HepG2 (cell line): ENCODE measurements around the gene RPS27L. TPM values are rescaled to one million over a fixed set of nuclear protein-coding genes. Genes with fewer than 3 reads are reported as not detected.

Source experiments
- ATF7 ChIP-seq, 2 experiments: fragments of 450-650 bp in 1 of 2; sonication (generic) in 1 of 2; formaldehyde crosslinking in 1 of 2; IDR thresholded peaks; 2 replicates each; pipeline versions ENCODE4 v1.4.0 to v1.6.1; 2016 to 2020; ENCODE audit warnings: antibody characterized with exemption in 1 of 2, mild to moderate bottlenecking in 1 of 2, missing genetic modification reagents in 1 of 2
- GMEB2 ChIP-seq: IDR thresholded peaks from 2 replicates; pipeline ENCODE4 v1.6.1; 2016; ENCODE audit warnings: missing biosample characterization, missing genetic modification reagents, low read depth
- HMGA1 ChIP-seq: sonication (generic); formaldehyde crosslinking; conservative IDR thresholded peaks from 2 replicates; pipeline ENCODE4 v1.4.0; 2020; ENCODE audit warnings: missing genetic modification reagents
- HMGXB3 ChIP-seq: sonication (generic); formaldehyde crosslinking; IDR thresholded peaks from 2 replicates; pipeline ENCODE4 v1.4.0; 2020; ENCODE audit warnings: missing genetic modification reagents, borderline replicate concordance
- NFYB ChIP-seq: sonication (generic); formaldehyde crosslinking; IDR thresholded peaks from 2 replicates; pipeline ENCODE4 v1.4.0; 2020; ENCODE audit warnings: missing genetic modification reagents
- NR2F2 ChIP-seq: IDR thresholded peaks from 2 replicates; pipeline ENCODE4 v1.6.1; 2012; ENCODE audit warnings: low read depth, inconsistent platforms, borderline replicate concordance
- POGK ChIP-seq: sonication (generic); formaldehyde crosslinking; conservative IDR thresholded peaks from 2 replicates; pipeline ENCODE4 v1.8.0; 2022; ENCODE audit warnings: mild to moderate bottlenecking, moderate library complexity, missing genetic modification reagents
- POLR2AphosphoS5 ChIP-seq: IDR thresholded peaks from 2 replicates; pipeline ENCODE4 v1.6.1; 2012; ENCODE audit warnings: low read depth, low read length
- SALL1 ChIP-seq: sonication (generic); formaldehyde crosslinking; IDR thresholded peaks from 2 replicates; pipeline ENCODE4 v1.8.0; 2022; ENCODE audit warnings: mild to moderate bottlenecking, missing genetic modification reagents
- SALL2 ChIP-seq: sonication (generic); formaldehyde crosslinking; IDR thresholded peaks from 2 replicates; pipeline ENCODE4 v1.8.1; 2023; ENCODE audit warnings: mild to moderate bottlenecking, missing genetic modification reagents, inconsistent platforms
- SRF ChIP-seq: IDR thresholded peaks from 2 replicates; pipeline ENCODE4 v1.6.1; 2011; ENCODE audit warnings: mild to moderate bottlenecking, low read depth, low read length, moderate library complexity
- TAF15 ChIP-seq: fragments of 200-400 bp; formaldehyde crosslinking; IDR thresholded peaks from one replicate; pipeline ENCODE4 v1.6.1; 2018; ENCODE audit warnings: mild to moderate bottlenecking, low read depth, low read length; ENCODE audit not compliant: poor library complexity, severe bottlenecking
- TARDBP ChIP-seq: sonication (generic); formaldehyde crosslinking; IDR thresholded peaks from 2 replicates; pipeline ENCODE4 v1.8.0; 2022; ENCODE audit warnings: mild to moderate bottlenecking, missing genetic modification reagents
- YEATS2 ChIP-seq: sonication (generic); formaldehyde crosslinking; IDR thresholded peaks from 2 replicates; pipeline ENCODE4 v1.4.0; 2020; ENCODE audit warnings: missing genetic modification reagents, borderline replicate concordance
- ZNF574 ChIP-seq: sonication (generic); formaldehyde crosslinking; IDR thresholded peaks from 2 replicates; pipeline ENCODE4 v1.4.0; 2020; ENCODE audit warnings: missing genetic modification reagents
- polyA plus RNA-seq, 8 experiments: library from polyadenylated mRNA; depleted of rRNA in 3 of 8; stranded (reverse) in 7 of 8; unstranded in 1 of 8; fragments of >200 nt; fragmentation: Illumina TruSeq in 4 of 8; extraction: Trizol in 4 of 8; gene quantifications; 2 replicates each; pipeline versions ENCODE4 v1.2.1 to v1.2.3, GENCODE V29; 2011 to 2016; ENCODE audit warnings: low read depth in 4 of 8, missing spikeins in 1 of 8, mixed read lengths in 1 of 8; ENCODE audit not compliant: insufficient read depth in 1 of 8
- total RNA-seq, 5 experiments: library from RNA; depleted of rRNA; stranded (reverse); fragments of >200 nt; fragmentation: Illumina TruSeq; extraction: Trizol; gene quantifications; 2 replicates each; pipeline ENCODE4 v1.2.3, GENCODE V29; 2016; ENCODE audit warnings: low read depth in 1 of 5

Gene RPS27L
- total and polyA plus RNA-seq, 2 of the 13 experiments (the other 11 are each of a cell fraction or from before 2014, with no cell fraction given) = 231 to 433 TPM

- peak; percentile 48; the same call in 1 of the 2 replicates for TF ChIP-seq SRF
- no peak for TF ChIP-seq TAF15
- TF ChIP-seq HMGA1 (CRISPR knock-in tag) = no peak
- 0 out of 2 replicates have a peak, but pooled peaks have one; percentile 52 for TF ChIP-seq TARDBP (CRISPR knock-in tag)
- peak; percentile 37; the same call in 1 of the 2 replicates for TF ChIP-seq GMEB2
- peak; percentile 70 for TF ChIP-seq POLR2AphosphoS5
- no peak for TF ChIP-seq NR2F2
- TF ChIP-seq POGK (CRISPR knock-in tag) = peak; percentile 69; the same call in 1 of the 2 replicates
- TF ChIP-seq ZNF574 (CRISPR knock-in tag) = peak; percentile 85
- peak; percentile 84 for TF ChIP-seq NFYB (CRISPR knock-in tag)
- TF ChIP-seq YEATS2 = peak; percentile 52; the same call in 1 of the 2 replicates
- TF ChIP-seq ATF7 (IDR thresholded peaks at IDR 0.05) = no peak
- 0 out of 2 replicates have a peak, but pooled peaks have one; percentile 22 for TF ChIP-seq ATF7 (CRISPR knock-in tag; IDR thresholded peaks at IDR 0.05)
- peak; percentile 55; the same call in 1 of the 2 replicates for TF ChIP-seq SALL2 (CRISPR knock-in tag)
- peak; percentile 29 for TF ChIP-seq SALL1
- TF ChIP-seq HMGXB3 = 0 out of 2 replicates have a peak, but pooled peaks have one; percentile 44
Measured at GRCh38 chr15:63188926-63189871, 31.9 kb upstream of the RPS27L start, which contains the start of gene RAB8B (continued).
